HepG2 (cell line): Measurements from ENCODE around the gene TGDS. TPM values are rescaled to one million over a fixed set of nuclear protein-coding genes. Genes with fewer than 3 reads are reported as not detected.

Experiments
- ARNT2 ChIP-seq: sonication (generic); formaldehyde crosslinking; IDR thresholded peaks from 2 replicates; pipeline ENCODE4 v1.8.0; 2022; ENCODE audit warnings: mild to moderate bottlenecking, low read depth, missing genetic modification reagents, moderate library complexity
- E2F5 ChIP-seq: sonication (generic); formaldehyde crosslinking; conservative IDR thresholded peaks from 2 replicates; pipeline ENCODE4 v1.4.0; 2020; ENCODE audit warnings: missing genetic modification reagents
- EHMT2 ChIP-seq: fragments of 200-600 bp; sonication (generic); IDR thresholded peaks from 2 replicates; pipeline ENCODE4 v1.7.0; 2017; ENCODE audit warnings: antibody characterized with exemption, low read depth, low read length, borderline replicate concordance
- FOXJ3 ChIP-seq: sonication (generic); formaldehyde crosslinking; IDR thresholded peaks from 2 replicates; pipeline ENCODE4 v1.4.0; 2020; ENCODE audit warnings: missing genetic modification reagents, mild to moderate bottlenecking, borderline replicate concordance
- GATA4 ChIP-seq: sonication (generic); IDR thresholded peaks from 2 replicates; pipeline ENCODE4 v1.6.1; 2016; ENCODE audit warnings: antibody characterized with exemption, low read depth, borderline replicate concordance
- GATAD1 ChIP-seq: IDR thresholded peaks from 2 replicates; pipeline ENCODE4 v1.6.1; 2016; ENCODE audit warnings: missing genetic modification reagents, missing compliant biosample characterization
- IRF2 ChIP-seq: IDR thresholded peaks from 2 replicates; pipeline ENCODE4 v1.6.1; 2018; ENCODE audit warnings: missing genetic modification reagents, missing compliant biosample characterization
- MAFF ChIP-seq: IDR thresholded peaks from 2 replicates; pipeline ENCODE4 v1.6.1; 2011; ENCODE audit warnings: low read depth, low read length, improper control_type of control experiment
- MED1 ChIP-seq: sonication (generic); formaldehyde crosslinking; IDR thresholded peaks from 2 replicates; pipeline ENCODE4 v1.4.0; 2020; ENCODE audit warnings: missing genetic modification reagents
- MTA1 ChIP-seq: sonication (generic); formaldehyde crosslinking; IDR thresholded peaks from 2 replicates; pipeline ENCODE4 v1.4.0; 2020; ENCODE audit warnings: missing genetic modification reagents, mild to moderate bottlenecking, borderline replicate concordance
- NBN ChIP-seq: fragments of 450-650 bp; conservative IDR thresholded peaks from 2 replicates; pipeline ENCODE4 v1.6.1; 2017
- NCOR1 ChIP-seq: fragments of 200-600 bp; sonication (generic); IDR thresholded peaks from 2 replicates; pipeline ENCODE4 v1.7.0; 2017; ENCODE audit warnings: antibody characterized with exemption, low read length, borderline replicate concordance
- NR2F1 ChIP-seq, 2 experiments: fragments of 450-650 bp in 1 of 2; formaldehyde crosslinking in 1 of 2; IDR thresholded peaks; 2 replicates each; pipeline versions ENCODE4 v1.5.0 to v1.6.1; 2016 to 2020; ENCODE audit warnings: mild to moderate bottlenecking in 1 of 2, missing compliant biosample characterization in 1 of 2, missing genetic modification reagents in 1 of 2, moderate library complexity in 1 of 2
- PITX1 ChIP-seq: sonication (generic); formaldehyde crosslinking; IDR thresholded peaks from 2 replicates; pipeline ENCODE4 v1.5.1; 2020; ENCODE audit warnings: mild to moderate bottlenecking, missing genetic modification reagents
- SMAD9 ChIP-seq: sonication (generic); formaldehyde crosslinking; IDR thresholded peaks from 2 replicates; pipeline ENCODE4 v1.5.1; 2020; ENCODE audit warnings: mild to moderate bottlenecking, missing genetic modification reagents
- SP4 ChIP-seq: sonication (generic); formaldehyde crosslinking; IDR thresholded peaks from 2 replicates; pipeline ENCODE4 v1.8.1; 2023; ENCODE audit warnings: mild to moderate bottlenecking, missing genetic modification reagents
- TCF7 ChIP-seq: sonication (generic); IDR thresholded peaks from 2 replicates; pipeline ENCODE4 v1.6.1; 2016; ENCODE audit warnings: antibody characterized with exemption, low read depth
- WIZ ChIP-seq: sonication (generic); formaldehyde crosslinking; IDR thresholded peaks from 2 replicates; pipeline ENCODE4 v1.5.1; 2020; ENCODE audit warnings: mild to moderate bottlenecking, missing genetic modification reagents
- YEATS4 ChIP-seq: sonication (generic); formaldehyde crosslinking; IDR thresholded peaks from 2 replicates; pipeline ENCODE4 v1.4.0; 2020; ENCODE audit warnings: missing genetic modification reagents, borderline replicate concordance
- YY1 ChIP-seq: IDR thresholded peaks from 2 replicates; pipeline ENCODE4 v1.6.1; 2011; ENCODE audit warnings: low read length, low read depth, moderate library complexity, mild to moderate bottlenecking; ENCODE audit not compliant: insufficient read depth, insufficient replicate concordance
- ZNF331 ChIP-seq: sonication (generic); formaldehyde crosslinking; IDR thresholded peaks from 2 replicates; pipeline ENCODE4 v1.4.0; 2020; ENCODE audit warnings: missing genetic modification reagents
- ZNF343 ChIP-seq: sonication (generic); formaldehyde crosslinking; IDR thresholded peaks from 2 replicates; pipeline ENCODE4 v1.4.0; 2020; ENCODE audit warnings: mild to moderate bottlenecking, missing genetic modification reagents
- ZNF354B ChIP-seq: sonication (generic); formaldehyde crosslinking; IDR thresholded peaks from 2 replicates; pipeline ENCODE4 v1.8.0; 2022; ENCODE audit warnings: mild to moderate bottlenecking, missing genetic modification reagents
- ZNF383 ChIP-seq: sonication (generic); formaldehyde crosslinking; IDR thresholded peaks from 2 replicates; pipeline ENCODE4 v1.4.0; 2020; ENCODE audit warnings: missing genetic modification reagents, mild to moderate bottlenecking, borderline replicate concordance
- ZNF567 ChIP-seq: sonication (generic); formaldehyde crosslinking; IDR thresholded peaks from 2 replicates; pipeline ENCODE4 v1.8.1; 2023; ENCODE audit warnings: mild to moderate bottlenecking, missing genetic modification reagents, borderline replicate concordance
- ZNF615 ChIP-seq: sonication (generic); formaldehyde crosslinking; IDR thresholded peaks from 2 replicates; pipeline ENCODE4 v1.5.0; 2020; ENCODE audit warnings: mild to moderate bottlenecking, missing genetic modification reagents, borderline replicate concordance
- ZNF670 ChIP-seq: sonication (generic); formaldehyde crosslinking; IDR thresholded peaks from 2 replicates; pipeline ENCODE4 v1.8.0; 2022; ENCODE audit warnings: mild to moderate bottlenecking, missing genetic modification reagents, borderline replicate concordance
- ZNF773 ChIP-seq: sonication (generic); formaldehyde crosslinking; IDR thresholded peaks from 2 replicates; pipeline ENCODE4 v1.4.0; 2020; ENCODE audit warnings: missing genetic modification reagents, borderline replicate concordance
- ZNF883 ChIP-seq: sonication (generic); formaldehyde crosslinking; IDR thresholded peaks from 2 replicates; pipeline ENCODE4 v1.5.1; 2020; ENCODE audit warnings: mild to moderate bottlenecking, missing genetic modification reagents; ENCODE audit errors: not compliant biosample characterization
- ZNF891 ChIP-seq: sonication (generic); formaldehyde crosslinking; IDR thresholded peaks from 2 replicates; pipeline ENCODE4 v1.5.0; 2020; ENCODE audit warnings: mild to moderate bottlenecking, missing genetic modification reagents
- ZSCAN31 ChIP-seq: sonication (generic); formaldehyde crosslinking; IDR thresholded peaks from 2 replicates; pipeline ENCODE4 v1.5.0; 2020; ENCODE audit warnings: low read depth, mild to moderate bottlenecking, missing genetic modification reagents
- polyA plus RNA-seq, 8 experiments: library from polyadenylated mRNA; depleted of rRNA in 3 of 8; stranded (reverse) in 7 of 8; unstranded in 1 of 8; fragments of >200 nt; fragmentation: Illumina TruSeq in 4 of 8; extraction: Trizol in 4 of 8; gene quantifications; 2 replicates each; pipeline versions ENCODE4 v1.2.1 to v1.2.3, GENCODE V29; 2011 to 2016; ENCODE audit warnings: low read depth in 4 of 8, missing spikeins in 1 of 8, mixed read lengths in 1 of 8; ENCODE audit not compliant: insufficient read depth in 1 of 8
- total RNA-seq, 5 experiments: library from RNA; depleted of rRNA; stranded (reverse); fragments of >200 nt; fragmentation: Illumina TruSeq; extraction: Trizol; gene quantifications; 2 replicates each; pipeline ENCODE4 v1.2.3, GENCODE V29; 2016; ENCODE audit warnings: low read depth in 1 of 5

The TGDS gene
- total and polyA plus RNA-seq, 2 of the 13 experiments (the other 11 are each of a cell fraction or from before 2014, with no cell fraction given), result 15.5 to 17.9 TPM

- TF ChIP-seq EHMT2 (no peak), ARNT2 (CRISPR knock-in tag) (no peak), ZSCAN31 (peak; percentile 70; the same call in 1 of the 2 replicates), ZNF883 (CRISPR knock-in tag) (peak; percentile 64), MAFF (no peak), SP4 (CRISPR knock-in tag) (0 out of 2 replicates have a peak, but pooled peaks have one; percentile 26), ZNF670 (peak; percentile 34; the same call in 1 of the 2 replicates), NBN (no peak), ZNF773 (CRISPR knock-in tag) (no peak), MTA1 (peak; percentile 74; the same call in 1 of the 2 replicates), ZNF331 (CRISPR knock-in tag) (0 out of 2 replicates have a peak, but pooled peaks have one; percentile 11), ZNF343 (no peak), NR2F1 (CRISPR knock-in tag; IDR thresholded peaks at IDR 0.05) (no peak), IRF2 (peak; percentile 28; the same call in 1 of the 2 replicates), SMAD9 (CRISPR knock-in tag) (0 out of 2 replicates have a peak, but pooled peaks have one; percentile 49), E2F5 (peak; percentile 16; the same call in 1 of the 2 replicates), PITX1 (CRISPR knock-in tag) (0 out of 2 replicates have a peak, but pooled peaks have one; percentile 46), ZNF615 (CRISPR knock-in tag) (peak; percentile 66; the same call in 1 of the 2 replicates), WIZ (CRISPR knock-in tag) (peak; percentile 68; the same call in 1 of the 2 replicates), YY1 (peak; percentile 19), ZNF891 (peak; percentile 47; the same call in 1 of the 2 replicates), TCF7 (no peak), FOXJ3 (CRISPR knock-in tag) (peak; percentile 68; the same call in 1 of the 2 replicates), ZNF383 (CRISPR knock-in tag) (no peak), ZNF354B (peak; percentile 92; the same call in 1 of the 2 replicates), ZNF567 (0 out of 2 replicates have a peak, but pooled peaks have one; percentile 19), GATA4 (peak; percentile 22; the same call in 1 of the 2 replicates), YEATS4 (CRISPR knock-in tag) (no peak; the same call in 1 of the 2 replicates), MED1 (peak; percentile 37; the same call in 1 of the 2 replicates), NCOR1 (peak; percentile 48; the same call in 1 of the 2 replicates), GATAD1 (CRISPR knock-in tag) (peak; percentile 14)
Measured at GRCh38 chr13:94549232-94550061, 46.5 kb downstream of the TGDS start (continued).
